ENCODE results near the gene KLHL42. TPM values are rescaled to one million over a fixed set of nuclear protein-coding genes. Genes with fewer than 3 reads are reported as not detected.

KLHL42 gene
- total RNA-seq, 1 donor from 2014 or later: 65.3 TPM

DNA sequence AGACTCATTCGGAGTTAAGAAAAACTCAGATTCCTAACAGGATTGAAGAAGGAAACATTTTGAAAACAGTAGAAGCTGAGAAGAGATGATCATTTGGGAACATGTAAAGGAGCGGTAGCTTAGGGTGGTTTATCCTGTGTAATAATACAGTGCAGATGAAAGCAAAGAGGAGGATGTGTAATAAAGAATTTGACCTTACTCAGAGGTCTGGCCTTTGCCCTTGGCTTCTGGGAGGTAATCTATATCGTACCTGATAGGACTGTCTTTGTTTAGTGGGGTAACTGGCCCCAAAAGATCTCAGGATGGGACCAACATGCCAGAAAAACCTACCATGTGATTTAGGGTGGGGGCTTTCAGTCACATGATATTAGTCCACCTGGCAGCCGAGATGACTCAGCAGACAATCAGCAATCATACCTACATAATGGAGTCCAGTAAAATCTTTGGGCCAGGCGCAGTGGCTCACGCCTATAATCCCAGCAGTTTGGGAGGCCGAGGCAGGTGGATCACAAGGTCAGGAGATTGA is 23.3 kb upstream of the KLHL42 start:
- Mint-ChIP-seq H3K27me3 (ENCODE audit: unreplicated experiment) (no peaks in the 10 kb centered on the region), H3K9me3 (ENCODE audit: unreplicated experiment) (no peaks in the 10 kb centered on the region), H3K4me3 (ENCODE audit: unreplicated experiment) (no peak overlapping the region), H3K27ac (ENCODE audit: unreplicated experiment) (no peak overlapping the region), H3K4me1 (ENCODE audit: low read depth, unreplicated experiment) (no peaks in the 10 kb centered on the region), H3K36me3 (ENCODE audit: unreplicated experiment) (no peaks in the 10 kb centered on the region)
- TF ChIP-seq, protein P1, sequence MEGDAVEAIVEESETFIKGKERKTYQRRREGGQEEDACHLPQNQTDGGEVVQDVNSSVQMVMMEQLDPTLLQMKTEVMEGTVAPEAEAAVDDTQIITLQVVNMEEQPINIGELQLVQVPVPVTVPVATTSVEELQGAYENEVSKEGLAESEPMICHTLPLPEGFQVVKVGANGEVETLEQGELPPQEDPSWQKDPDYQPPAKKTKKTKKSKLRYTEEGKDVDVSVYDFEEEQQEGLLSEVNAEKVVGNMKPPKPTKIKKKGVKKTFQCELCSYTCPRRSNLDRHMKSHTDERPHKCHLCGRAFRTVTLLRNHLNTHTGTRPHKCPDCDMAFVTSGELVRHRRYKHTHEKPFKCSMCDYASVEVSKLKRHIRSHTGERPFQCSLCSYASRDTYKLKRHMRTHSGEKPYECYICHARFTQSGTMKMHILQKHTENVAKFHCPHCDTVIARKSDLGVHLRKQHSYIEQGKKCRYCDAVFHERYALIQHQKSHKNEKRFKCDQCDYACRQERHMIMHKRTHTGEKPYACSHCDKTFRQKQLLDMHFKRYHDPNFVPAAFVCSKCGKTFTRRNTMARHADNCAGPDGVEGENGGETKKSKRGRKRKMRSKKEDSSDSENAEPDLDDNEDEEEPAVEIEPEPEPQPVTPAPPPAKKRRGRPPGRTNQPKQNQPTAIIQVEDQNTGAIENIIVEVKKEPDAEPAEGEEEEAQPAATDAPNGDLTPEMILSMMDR (IDR thresholded peaks at IDR 0.05; ENCODE audit: partially characterized antibody, unreplicated experiment): no peak
- DNase-seq: no peak

DNA sequence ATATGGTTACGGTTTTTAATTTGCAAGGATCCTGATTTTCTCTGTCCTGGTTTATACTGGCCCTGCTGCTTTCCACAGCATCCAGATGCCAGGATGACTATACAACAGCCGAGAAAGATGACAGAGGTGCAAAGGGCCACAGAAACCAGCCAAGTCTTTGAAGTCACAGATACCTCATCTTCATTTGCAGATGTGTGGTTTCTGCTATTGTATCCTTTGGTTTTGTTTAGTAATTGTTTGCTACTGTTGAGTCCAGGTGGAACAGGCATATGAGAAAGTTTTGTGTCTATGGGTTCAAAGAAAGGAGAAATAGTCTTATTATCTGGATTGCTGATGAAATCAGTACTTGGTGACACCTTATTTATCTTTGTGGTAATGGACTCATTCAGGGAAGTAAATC is 17.3 kb upstream of the KLHL42 start:
- no peak for DNase-seq
- Mint-ChIP-seq H3K27ac (ENCODE audit: unreplicated experiment) (no peak overlapping the region), H3K27me3 (ENCODE audit: unreplicated experiment) (no peaks in the 10 kb centered on the region), H3K36me3 (ENCODE audit: unreplicated experiment) (no peaks in the 10 kb centered on the region), H3K4me3 (ENCODE audit: unreplicated experiment) (no peak overlapping the region), H3K4me1 (ENCODE audit: low read depth, unreplicated experiment) (no peaks in the 10 kb centered on the region), H3K9me3 (ENCODE audit: unreplicated experiment) (no peaks in the 10 kb centered on the region)
- TF ChIP-seq, protein P1 (IDR thresholded peaks at IDR 0.05; ENCODE audit: partially characterized antibody, unreplicated experiment): no peak

DNA sequence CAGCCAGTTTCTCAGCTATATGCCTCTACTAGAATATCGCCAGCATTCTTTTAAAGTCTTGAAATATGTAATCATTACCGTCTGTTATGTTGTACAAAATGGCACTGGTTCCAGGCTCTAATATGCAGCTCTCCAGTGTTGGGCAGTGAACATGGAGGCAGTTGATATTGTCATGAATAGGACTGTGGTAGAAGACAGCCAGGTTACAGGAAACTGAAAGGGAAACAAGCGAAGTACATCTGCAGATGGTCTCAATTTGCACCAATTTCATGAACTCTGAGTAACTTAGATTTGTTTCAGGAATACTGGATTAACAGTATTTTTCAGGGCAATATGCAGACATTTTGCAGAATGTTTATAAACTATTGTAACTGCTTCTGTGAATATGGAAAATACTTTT is 13.4 kb upstream of the KLHL42 start:
- no peaks in the 10 kb centered on the region for H3K4me1 Mint-ChIP-seq (ENCODE audit: low read depth, unreplicated experiment)
- no peak overlapping the region for H3K27ac Mint-ChIP-seq (ENCODE audit: unreplicated experiment)
- H3K9me3 Mint-ChIP-seq (ENCODE audit: unreplicated experiment): no peaks in the 10 kb centered on the region
- no peaks in the 10 kb centered on the region for H3K36me3 Mint-ChIP-seq (ENCODE audit: unreplicated experiment)
- H3K4me3 Mint-ChIP-seq (ENCODE audit: unreplicated experiment): no peak overlapping the region
- no peaks in the 10 kb centered on the region for H3K27me3 Mint-ChIP-seq (ENCODE audit: unreplicated experiment)
- TF ChIP-seq, protein P1 (IDR thresholded peaks at IDR 0.05; ENCODE audit: partially characterized antibody, unreplicated experiment): no peak
- no peak for DNase-seq

DNA sequence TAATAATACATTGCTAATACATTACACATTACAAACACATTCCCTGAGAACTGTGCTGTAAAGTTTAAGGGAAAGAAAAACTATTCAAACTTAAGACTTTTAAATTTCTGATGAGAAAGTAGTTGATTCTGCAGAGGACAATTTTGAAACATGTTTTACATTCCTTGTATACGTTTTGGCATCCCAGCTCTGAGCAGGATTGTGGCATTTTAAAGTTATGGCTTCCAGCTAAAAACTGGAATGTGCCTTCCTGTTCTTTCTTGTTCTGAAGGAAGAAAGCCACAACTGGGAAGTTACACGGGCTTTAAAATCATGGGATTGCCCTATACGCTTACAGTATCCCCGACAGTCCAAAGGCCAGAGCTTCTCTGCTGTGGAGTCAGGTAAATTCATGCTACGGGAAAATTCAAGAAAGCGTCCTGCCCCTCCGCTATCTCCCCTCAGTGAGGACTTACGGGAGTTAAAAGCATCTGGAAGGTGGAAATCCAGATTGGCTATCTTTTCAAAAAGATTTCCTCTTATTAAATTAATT is 10.8 kb upstream of the KLHL42 start:
- Mint-ChIP-seq H3K27me3 (ENCODE audit: unreplicated experiment) (no peaks in the 10 kb centered on the region), H3K4me3 (ENCODE audit: unreplicated experiment) (no peak overlapping the region), H3K36me3 (ENCODE audit: unreplicated experiment) (no peaks in the 10 kb centered on the region), H3K27ac (ENCODE audit: unreplicated experiment) (no peak overlapping the region), H3K9me3 (ENCODE audit: unreplicated experiment) (no peaks in the 10 kb centered on the region), H3K4me1 (ENCODE audit: low read depth, unreplicated experiment) (no peaks in the 10 kb centered on the region)
- TF ChIP-seq, protein P1 (IDR thresholded peaks at IDR 0.05; ENCODE audit: partially characterized antibody, unreplicated experiment): no peak
- no peak for DNase-seq

DNA sequence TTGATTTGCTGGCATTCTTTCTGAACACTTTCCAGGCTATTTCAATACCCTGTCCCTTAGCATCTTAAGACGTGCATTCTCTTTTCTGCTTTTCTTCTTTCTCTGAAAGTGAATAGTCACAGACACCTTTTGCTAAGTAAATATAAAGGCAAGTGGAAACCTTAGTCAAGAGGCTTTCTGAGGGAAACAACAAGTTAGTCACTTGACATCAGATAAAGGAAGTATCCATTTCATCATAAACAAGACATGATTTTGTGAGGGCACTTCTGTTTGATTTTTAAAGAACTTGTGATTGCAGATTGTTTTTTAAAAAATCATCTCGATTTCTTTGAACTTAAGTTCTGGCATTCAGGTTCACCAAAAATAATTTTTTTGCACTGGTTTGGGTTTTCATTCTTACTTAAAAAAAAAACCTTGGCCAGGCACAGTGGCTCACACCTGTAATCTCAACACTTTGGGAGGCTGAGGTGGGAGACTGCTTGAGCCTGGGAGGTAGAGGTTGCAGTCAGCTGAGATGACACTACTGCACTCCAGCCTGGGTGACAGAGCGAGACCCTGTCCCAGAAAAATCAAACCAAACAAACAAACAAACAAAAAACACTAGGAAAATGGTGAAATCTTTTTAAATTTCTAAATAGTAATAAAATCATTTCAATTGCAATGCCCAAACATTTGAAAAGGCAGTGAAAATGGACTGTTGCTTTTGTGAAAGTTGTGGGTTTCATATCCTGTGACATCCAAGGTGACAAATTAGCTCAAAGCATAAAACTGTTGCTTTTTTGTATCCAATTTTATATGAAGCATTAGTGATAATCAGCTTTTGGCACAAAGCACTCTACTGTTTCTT is 8.3 kb upstream of the KLHL42 start:
- Mint-ChIP-seq H3K36me3 (ENCODE audit: unreplicated experiment) (no peaks in the 10 kb centered on the region), H3K27me3 (ENCODE audit: unreplicated experiment) (no peaks in the 10 kb centered on the region), H3K27ac (ENCODE audit: unreplicated experiment) (no peak overlapping the region), H3K4me3 (ENCODE audit: unreplicated experiment) (no peak overlapping the region), H3K4me1 (ENCODE audit: low read depth, unreplicated experiment) (no peaks in the 10 kb centered on the region), H3K9me3 (ENCODE audit: unreplicated experiment) (no peaks in the 10 kb centered on the region)
- TF ChIP-seq, protein P1 (IDR thresholded peaks at IDR 0.05; ENCODE audit: partially characterized antibody, unreplicated experiment): no peak
- DNase-seq: no peak

Measured in glutamatergic neuron (in vitro differentiated cells).